Omental fat pad (tissue), 4 donors: ENCODE data around the gene CACNA2D1. TPM values are rescaled to one million over a fixed set of nuclear protein-coding genes. Genes with fewer than 3 reads are reported as not detected.

Experiments used
- ATAC-seq: fragments of 150-250 bp; one replicate; pipeline ENCODE4 v1.9.1; 2016; ENCODE audit warnings: mild to moderate bottlenecking, moderate library complexity; ENCODE audit not compliant: low FRiP score
- DNase-seq: peaks from one replicate; pipeline ENCODE4 v3.0.0-alpha.2; 2019; ENCODE audit warnings: low spot score
- total RNA-seq, 4 donors: library from RNA; depleted of rRNA; stranded (reverse); fragments of >200 nt; gene quantifications; one replicate each; pipeline ENCODE4 v1.1.0, GENCODE V29; 2016
- TF ChIP-seq, protein P1 (sequence below), 3 donors: fragments of 450-650 bp; IDR thresholded peaks; one replicate each; pipeline ENCODE4 v1.5.1; 2016 to 2017; ENCODE audit warnings: antibody characterized with exemption in 3 of 3, mild to moderate bottlenecking in 3 of 3, moderate library complexity in 2 of 3

CACNA2D1 gene
- total RNA-seq, 4 donors from 2014 or later = 20.5 to 39.8 (median 29.3) TPM

GRCh38 chr7:82384779-82385178 lies 58.8 kb downstream of the CACNA2D1 start:
- DNase-seq = no peak
- ATAC-seq = no peak
- TF ChIP-seq, protein P1, sequence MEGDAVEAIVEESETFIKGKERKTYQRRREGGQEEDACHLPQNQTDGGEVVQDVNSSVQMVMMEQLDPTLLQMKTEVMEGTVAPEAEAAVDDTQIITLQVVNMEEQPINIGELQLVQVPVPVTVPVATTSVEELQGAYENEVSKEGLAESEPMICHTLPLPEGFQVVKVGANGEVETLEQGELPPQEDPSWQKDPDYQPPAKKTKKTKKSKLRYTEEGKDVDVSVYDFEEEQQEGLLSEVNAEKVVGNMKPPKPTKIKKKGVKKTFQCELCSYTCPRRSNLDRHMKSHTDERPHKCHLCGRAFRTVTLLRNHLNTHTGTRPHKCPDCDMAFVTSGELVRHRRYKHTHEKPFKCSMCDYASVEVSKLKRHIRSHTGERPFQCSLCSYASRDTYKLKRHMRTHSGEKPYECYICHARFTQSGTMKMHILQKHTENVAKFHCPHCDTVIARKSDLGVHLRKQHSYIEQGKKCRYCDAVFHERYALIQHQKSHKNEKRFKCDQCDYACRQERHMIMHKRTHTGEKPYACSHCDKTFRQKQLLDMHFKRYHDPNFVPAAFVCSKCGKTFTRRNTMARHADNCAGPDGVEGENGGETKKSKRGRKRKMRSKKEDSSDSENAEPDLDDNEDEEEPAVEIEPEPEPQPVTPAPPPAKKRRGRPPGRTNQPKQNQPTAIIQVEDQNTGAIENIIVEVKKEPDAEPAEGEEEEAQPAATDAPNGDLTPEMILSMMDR (IDR thresholded peaks at IDR 0.05) = no peak

DNA sequence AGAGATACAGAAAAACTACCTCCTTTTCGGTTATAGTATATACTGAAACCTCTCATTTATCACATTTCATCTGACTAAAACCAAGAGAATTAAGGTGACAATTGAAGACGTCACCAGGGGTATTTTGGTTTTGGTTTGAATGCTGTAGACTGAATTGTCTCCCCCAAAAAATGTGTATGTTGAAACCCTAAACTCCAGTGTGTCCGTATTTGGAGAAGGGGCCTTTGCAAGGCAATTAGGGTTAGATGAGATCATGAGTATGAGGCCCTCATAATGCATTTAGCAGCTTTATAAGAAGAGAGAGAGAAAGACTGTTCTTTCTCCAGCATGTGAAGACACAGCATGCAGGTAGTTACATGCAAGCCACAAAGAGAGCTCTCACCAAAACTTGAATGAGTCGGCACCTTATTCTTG lies 59.5 kb downstream of the CACNA2D1 start:
- ATAC-seq = no peak
- no peak for DNase-seq
- TF ChIP-seq, protein P1 (IDR thresholded peaks at IDR 0.05) = no peak

GRCh38 chr7:82382276-82382675 lies 61.3 kb downstream of the CACNA2D1 start:
- no peak for DNase-seq
- TF ChIP-seq, protein P1 (IDR thresholded peaks at IDR 0.05) = no peak
- peak; percentile 14 for ATAC-seq

- DNase-seq = no peak
- no peak for ATAC-seq
- TF ChIP-seq, protein P1 (IDR thresholded peaks at IDR 0.05) = no peak
These were observed 66.8 kb downstream of the CACNA2D1 start for GRCh38 chr7:82376739-82377138.

DNA sequence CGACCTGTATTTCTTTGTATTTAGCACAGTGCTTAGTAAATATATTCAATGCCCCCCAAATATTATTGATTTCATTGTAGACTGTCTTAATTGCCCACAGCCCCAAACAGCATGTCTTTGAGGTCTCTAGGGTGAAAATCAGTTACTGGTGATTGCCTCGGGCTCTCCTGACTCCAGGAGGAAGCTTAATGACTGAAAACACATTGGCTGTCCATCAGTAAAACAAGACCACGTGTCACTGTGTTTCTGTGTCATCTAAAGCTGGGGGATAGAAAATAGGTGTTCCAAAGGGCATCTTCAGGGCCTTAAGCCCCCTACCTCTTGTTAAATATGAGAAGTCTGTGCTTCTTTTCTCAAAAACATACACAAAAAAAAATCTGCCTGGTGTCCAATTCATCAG lies 67.9 kb downstream of the CACNA2D1 start:
- ATAC-seq (no peak), DNase-seq (no peak)
- TF ChIP-seq, protein P1 (IDR thresholded peaks at IDR 0.05) = no peak

DNA sequence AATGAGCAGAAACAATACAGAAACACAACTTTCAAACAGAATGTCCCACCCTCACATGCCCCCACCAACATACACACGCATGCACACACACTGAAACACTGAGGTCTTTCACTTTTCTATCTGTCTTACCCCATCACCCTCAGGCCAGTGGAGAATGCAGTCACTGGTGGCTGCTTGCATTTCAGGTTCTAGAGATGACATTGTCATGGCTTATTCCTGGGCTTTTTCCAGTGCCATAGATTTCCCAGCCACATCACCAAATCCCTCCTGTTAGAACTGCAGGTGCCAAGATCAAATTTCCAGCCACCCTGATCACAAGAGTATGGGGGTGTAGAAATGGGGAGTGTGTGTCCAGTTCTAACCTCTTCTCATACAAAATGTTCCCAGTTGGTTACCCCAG lies 68.4 kb downstream of the CACNA2D1 start:
- ATAC-seq = no peak
- DNase-seq = no peak
- TF ChIP-seq, protein P1 (IDR thresholded peaks at IDR 0.05) = no peak

DNA sequence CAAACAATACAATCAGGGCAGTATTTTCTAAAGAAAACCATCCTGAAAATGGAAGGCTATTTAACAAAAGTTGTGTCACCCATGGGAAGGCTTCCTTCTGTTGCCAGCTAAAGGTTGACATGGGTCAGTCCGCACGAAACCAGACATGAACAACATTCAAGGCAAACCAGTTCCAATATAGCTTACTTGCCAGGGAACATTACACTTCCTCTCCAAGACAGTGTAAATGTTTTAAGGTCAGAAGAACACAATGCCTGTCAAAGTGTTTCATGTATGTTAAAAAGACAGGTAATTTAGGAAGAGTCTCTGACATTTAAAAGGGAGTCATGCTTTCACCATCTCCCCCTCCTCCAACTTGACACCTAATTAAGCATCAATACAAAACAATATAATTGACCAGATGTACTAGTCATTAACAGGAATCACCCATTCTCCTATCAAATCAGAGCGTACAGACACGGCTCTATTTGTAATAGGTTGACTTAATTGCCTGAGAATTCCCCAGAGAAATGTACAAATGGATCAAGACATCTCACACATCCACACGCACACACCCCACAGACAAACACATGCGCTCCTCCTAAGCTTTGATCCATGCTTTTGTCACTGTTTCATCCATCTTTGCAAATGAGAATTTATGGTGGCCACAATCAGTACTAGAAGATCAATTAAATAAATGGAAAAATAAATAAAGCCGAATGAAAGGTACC lies 69.5 kb downstream of the CACNA2D1 start:
- TF ChIP-seq, protein P1 (IDR thresholded peaks at IDR 0.05) = no peak
- ATAC-seq (no peak), DNase-seq (no peak)
